ENCODE results near the gene ERC1. TPM values are rescaled to one million over a fixed set of nuclear protein-coding genes. Genes with fewer than 3 reads are reported as not detected.

ERC1 gene
- total and polyA plus RNA-seq, 9 of the 15 experiments (the other 6 are each of a cell fraction or from before 2014, with no cell fraction given), result 0.74 to 11.8 (median 4.8) TPM

DNA sequence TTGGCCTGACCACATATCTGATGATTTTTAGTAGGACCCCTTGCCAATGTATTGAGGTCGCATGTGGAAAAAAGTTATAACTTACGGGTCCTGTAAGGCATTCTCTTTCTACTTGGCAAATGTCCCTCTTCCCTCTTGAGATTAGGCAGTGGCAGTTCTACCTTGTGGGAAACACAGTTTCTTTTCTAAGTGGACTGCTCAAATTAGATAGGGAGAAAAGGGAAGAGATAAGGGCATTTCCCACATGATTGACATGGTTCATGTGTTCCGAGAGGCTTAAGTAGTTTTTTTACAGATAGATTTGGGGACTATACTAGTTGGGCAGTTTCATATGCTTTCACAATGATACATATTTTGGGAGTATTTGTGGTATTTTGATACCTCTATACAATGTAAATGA is 448.7 kb downstream of the ERC1 start (continued):
- TF ChIP-seq BACH1 (tag; IDR thresholded peaks at IDR 0.05) (no peak), BMI1 (IDR thresholded peaks at IDR 0.05; ENCODE audit: low read length) (no peak), BHLHE40 (IDR thresholded peaks at IDR 0.05; ENCODE audit: low read length) (no peak), EHMT2 (IDR thresholded peaks at IDR 0.05) (peak; percentile 25; the same call in 1 of the 2 replicates), POLR2AphosphoS5 (IDR thresholded peaks at IDR 0.05; ENCODE audit: control insufficient read depth, insufficient read depth, low read depth, low read length) (peak; percentile 48; the same call in 1 of the 2 replicates), ELF1 (tag; IDR thresholded peaks at IDR 0.05) (no peak), EP300 (IDR thresholded peaks at IDR 0.05; ENCODE audit: low read length) (peak; percentile 92), STAT5A (IDR thresholded peaks at IDR 0.05; ENCODE audit: borderline replicate concordance, low read length) (peak; percentile 20; the same call in 1 of the 2 replicates), TOE1 (IDR thresholded peaks at IDR 0.05; ENCODE audit: borderline replicate concordance) (no peak), TOE1 (CRISPR knock-in tag; IDR thresholded peaks at IDR 0.05; ENCODE audit: borderline replicate concordance, low read depth) (no peak), MTA3 (IDR thresholded peaks at IDR 0.05; ENCODE audit: borderline replicate concordance) (0 out of 2 replicates have a peak, but pooled peaks have one; percentile 54), ARNT (IDR thresholded peaks at IDR 0.05) (peak in 1 of 2 experiments; percentile 75; a peak in 1 of 4 replicates), ZNF583 (CRISPR knock-in tag; IDR thresholded peaks at IDR 0.05) (no peak), ARID1B (IDR thresholded peaks at IDR 0.05) (peak; percentile 94), SETDB1 (IDR thresholded peaks at IDR 0.05; ENCODE audit: low read length) (no peak), ZNF668 (CRISPR knock-in tag; IDR thresholded peaks at IDR 0.05) (no peak), DACH1 (IDR thresholded peaks at IDR 0.05; ENCODE audit: partially characterized antibody) (peak; percentile 55), NCOA1 (IDR thresholded peaks at IDR 0.05; ENCODE audit: low read depth) (peak; percentile 39; the same call in 1 of the 2 replicates), POLR2AphosphoS2 (IDR thresholded peaks at IDR 0.05; ENCODE audit: low read length) (no peak)
- TF ChIP-seq, protein P1, sequence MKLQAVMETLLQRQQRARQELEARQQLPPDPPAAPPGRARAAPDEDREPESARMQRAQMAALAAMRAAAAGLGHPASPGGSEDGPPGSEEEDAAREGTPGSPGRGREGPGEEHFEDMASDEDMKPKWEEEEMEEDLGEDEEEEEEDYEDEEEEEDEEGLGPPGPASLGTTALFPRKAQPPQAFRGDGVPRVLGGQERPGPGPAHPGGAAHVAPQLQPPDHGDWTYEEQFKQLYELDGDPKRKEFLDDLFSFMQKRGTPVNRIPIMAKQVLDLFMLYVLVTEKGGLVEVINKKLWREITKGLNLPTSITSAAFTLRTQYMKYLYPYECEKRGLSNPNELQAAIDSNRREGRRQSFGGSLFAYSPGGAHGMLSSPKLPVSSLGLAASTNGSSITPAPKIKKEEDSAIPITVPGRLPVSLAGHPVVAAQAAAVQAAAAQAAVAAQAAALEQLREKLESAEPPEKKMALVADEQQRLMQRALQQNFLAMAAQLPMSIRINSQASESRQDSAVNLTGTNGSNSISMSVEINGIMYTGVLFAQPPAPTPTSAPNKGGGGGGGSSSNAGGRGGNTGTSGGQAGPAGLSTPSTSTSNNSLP (IDR thresholded peaks at IDR 0.05; ENCODE audit: borderline replicate concordance, low read depth, low read length), result 0 out of 2 replicates have a peak, but pooled peaks have one; percentile 45
- TF ChIP-seq, protein P2, sequence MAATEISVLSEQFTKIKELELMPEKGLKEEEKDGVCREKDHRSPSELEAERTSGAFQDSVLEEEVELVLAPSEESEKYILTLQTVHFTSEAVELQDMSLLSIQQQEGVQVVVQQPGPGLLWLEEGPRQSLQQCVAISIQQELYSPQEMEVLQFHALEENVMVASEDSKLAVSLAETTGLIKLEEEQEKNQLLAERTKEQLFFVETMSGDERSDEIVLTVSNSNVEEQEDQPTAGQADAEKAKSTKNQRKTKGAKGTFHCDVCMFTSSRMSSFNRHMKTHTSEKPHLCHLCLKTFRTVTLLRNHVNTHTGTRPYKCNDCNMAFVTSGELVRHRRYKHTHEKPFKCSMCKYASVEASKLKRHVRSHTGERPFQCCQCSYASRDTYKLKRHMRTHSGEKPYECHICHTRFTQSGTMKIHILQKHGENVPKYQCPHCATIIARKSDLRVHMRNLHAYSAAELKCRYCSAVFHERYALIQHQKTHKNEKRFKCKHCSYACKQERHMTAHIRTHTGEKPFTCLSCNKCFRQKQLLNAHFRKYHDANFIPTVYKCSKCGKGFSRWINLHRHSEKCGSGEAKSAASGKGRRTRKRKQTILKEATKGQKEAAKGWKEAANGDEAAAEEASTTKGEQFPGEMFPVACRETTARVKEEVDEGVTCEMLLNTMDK (IDR thresholded peaks at IDR 0.05; ENCODE audit: borderline replicate concordance, insufficient read depth, low read depth, low read length, poor library complexity, severe bottlenecking), result no peak
- TF ChIP-seq, protein P3, sequence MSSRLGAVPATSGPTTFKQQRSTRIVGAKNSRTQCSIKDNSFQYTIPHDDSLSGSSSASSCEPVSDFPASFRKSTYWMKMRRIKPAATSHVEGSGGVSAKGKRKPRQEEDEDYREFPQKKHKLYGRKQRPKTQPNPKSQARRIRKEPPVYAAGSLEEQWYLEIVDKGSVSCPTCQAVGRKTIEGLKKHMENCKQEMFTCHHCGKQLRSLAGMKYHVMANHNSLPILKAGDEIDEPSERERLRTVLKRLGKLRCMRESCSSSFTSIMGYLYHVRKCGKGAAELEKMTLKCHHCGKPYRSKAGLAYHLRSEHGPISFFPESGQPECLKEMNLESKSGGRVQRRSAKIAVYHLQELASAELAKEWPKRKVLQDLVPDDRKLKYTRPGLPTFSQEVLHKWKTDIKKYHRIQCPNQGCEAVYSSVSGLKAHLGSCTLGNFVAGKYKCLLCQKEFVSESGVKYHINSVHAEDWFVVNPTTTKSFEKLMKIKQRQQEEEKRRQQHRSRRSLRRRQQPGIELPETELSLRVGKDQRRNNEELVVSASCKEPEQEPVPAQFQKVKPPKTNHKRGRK (tag; IDR thresholded peaks at IDR 0.05), result no peak
- TF ChIP-seq, protein P4, sequence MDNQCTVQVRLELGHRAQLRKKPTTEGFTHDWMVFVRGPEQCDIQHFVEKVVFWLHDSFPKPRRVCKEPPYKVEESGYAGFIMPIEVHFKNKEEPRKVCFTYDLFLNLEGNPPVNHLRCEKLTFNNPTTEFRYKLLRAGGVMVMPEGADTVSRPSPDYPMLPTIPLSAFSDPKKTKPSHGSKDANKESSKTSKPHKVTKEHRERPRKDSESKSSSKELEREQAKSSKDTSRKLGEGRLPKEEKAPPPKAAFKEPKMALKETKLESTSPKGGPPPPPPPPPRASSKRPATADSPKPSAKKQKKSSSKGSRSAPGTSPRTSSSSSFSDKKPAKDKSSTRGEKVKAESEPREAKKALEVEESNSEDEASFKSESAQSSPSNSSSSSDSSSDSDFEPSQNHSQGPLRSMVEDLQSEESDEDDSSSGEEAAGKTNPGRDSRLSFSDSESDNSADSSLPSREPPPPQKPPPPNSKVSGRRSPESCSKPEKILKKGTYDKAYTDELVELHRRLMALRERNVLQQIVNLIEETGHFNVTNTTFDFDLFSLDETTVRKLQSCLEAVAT (IDR thresholded peaks at IDR 0.05), result no peak

Data from K562 (cell line).